GM19193 (cell line): ENCODE measurements around the gene MFNG.

Source experiments
- POLR2A ChIP-seq: IDR thresholded peaks from 4 replicates; pipeline ENCODE4 v1.6.1; 2011; ENCODE audit not compliant: insufficient read depth, insufficient read length; ENCODE audit errors: extremely low read depth

Gene MFNG

GRCh38 chr22:37486224-37486845, at the start of gene MFNG:
Gene MFNG (minus strand): TSS chr22:37486384. CDS start chr22:37486177, 207 bp downstream.
- TF ChIP-seq POLR2A = peak; percentile 67

- no peak for TF ChIP-seq POLR2A
Measured at GRCh38 chr22:37535159-37535558, 49.0 kb upstream of the MFNG start.

- TF ChIP-seq POLR2A = no peak
Measured at GRCh38 chr22:37534445-37534844, 48.3 kb upstream of the MFNG start.

- TF ChIP-seq POLR2A = no peak
Measured at GRCh38 chr22:37533995-37534394, 47.8 kb upstream of the MFNG start.

- no peak for TF ChIP-seq POLR2A
Measured at GRCh38 chr22:37529652-37530345, 43.6 kb upstream of the MFNG start.

- no peak for TF ChIP-seq POLR2A
Measured at GRCh38 chr22:37526376-37526775, 40.2 kb upstream of the MFNG start.

GRCh38 chr22:37525746-37526350, 39.7 kb upstream of the MFNG start:
- TF ChIP-seq POLR2A = no peak

GRCh38 chr22:37525073-37525745, 39.0 kb upstream of the MFNG start:
- TF ChIP-seq POLR2A = no peak

GRCh38 chr22:37522482-37522881, 36.3 kb upstream of the MFNG start:
- no peak for TF ChIP-seq POLR2A

GRCh38 chr22:37521236-37521739, 35.1 kb upstream of the MFNG start:
- no peak for TF ChIP-seq POLR2A

- TF ChIP-seq POLR2A = no peak
Measured at GRCh38 chr22:37520776-37521191, 34.6 kb upstream of the MFNG start.

GRCh38 chr22:37519268-37520195, 33.3 kb upstream of the MFNG start, which contains the start of gene CARD10:
Gene CARD10 (minus strand): TSS chr22:37519415. CDS start chr22:37519200, 215 bp downstream.
- no peak for TF ChIP-seq POLR2A

- TF ChIP-seq POLR2A = no peak
Measured at GRCh38 chr22:37518509-37519267, 32.5 kb upstream of the MFNG start.
